HEK293 (cell line): Measurements from ENCODE around the gene EVL.

Experiments used
- BCL11B ChIP-seq: fragments of 450-650 bp; formaldehyde crosslinking; IDR thresholded peaks from 2 replicates; pipeline ENCODE4 v1.5.1; 2016; ENCODE audit warnings: low read depth, missing biosample characterization, missing genetic modification characterization
- GLI4 ChIP-seq: fragments of 450-650 bp; formaldehyde crosslinking; IDR thresholded peaks from 2 replicates; pipeline ENCODE4 v1.5.1; 2016; ENCODE audit warnings: missing biosample characterization, missing genetic modification characterization
- GLIS1 ChIP-seq: fragments of 450-650 bp; formaldehyde crosslinking; IDR thresholded peaks from 2 replicates; pipeline ENCODE4 v1.5.1; 2016; ENCODE audit warnings: missing biosample characterization, missing genetic modification characterization
- KLF7 ChIP-seq: fragments of 450-650 bp; formaldehyde crosslinking; IDR thresholded peaks from 2 replicates; pipeline ENCODE4 v1.5.1; 2016; ENCODE audit warnings: missing biosample characterization, missing genetic modification characterization, borderline replicate concordance
- SP7 ChIP-seq: fragments of 450-650 bp; formaldehyde crosslinking; IDR thresholded peaks from 2 replicates; pipeline ENCODE4 v1.5.1; 2016; ENCODE audit warnings: missing biosample characterization, missing genetic modification characterization
- ZBTB7A ChIP-seq: fragments of 450-650 bp; formaldehyde crosslinking; IDR thresholded peaks from 2 replicates; pipeline ENCODE4 v1.5.1; 2016; ENCODE audit warnings: low read depth, missing biosample characterization, missing genetic modification characterization
- ZNF132 ChIP-seq: fragments of 450-650 bp; formaldehyde crosslinking; IDR thresholded peaks from 2 replicates; pipeline ENCODE4 v1.5.1; 2017; ENCODE audit warnings: missing biosample characterization, missing genetic modification characterization, borderline replicate concordance
- ZNF138 ChIP-seq: fragments of 450-650 bp; formaldehyde crosslinking; IDR thresholded peaks from 2 replicates; pipeline ENCODE4 v1.5.1; 2016; ENCODE audit warnings: missing biosample characterization, missing genetic modification characterization, borderline replicate concordance
- ZNF211 ChIP-seq: fragments of 450-650 bp; formaldehyde crosslinking; IDR thresholded peaks from 2 replicates; pipeline ENCODE4 v1.5.1; 2016; ENCODE audit warnings: low read depth, missing biosample characterization, missing genetic modification characterization
- ZNF214 ChIP-seq: fragments of 450-650 bp; formaldehyde crosslinking; IDR thresholded peaks from 2 replicates; pipeline ENCODE4 v1.5.1; 2017; ENCODE audit warnings: missing biosample characterization, mild to moderate bottlenecking, missing genetic modification characterization, borderline replicate concordance
- ZNF266 ChIP-seq: fragments of 450-650 bp; formaldehyde crosslinking; IDR thresholded peaks from 2 replicates; pipeline ENCODE4 v1.5.1; 2016; ENCODE audit warnings: missing biosample characterization, missing genetic modification characterization, low read depth
- ZNF274 ChIP-seq, 2 experiments: fragments of 200-500 bp in 1 of 2; fragments of 450-650 bp in 1 of 2; sonication (Bioruptor generic) in 1 of 2; formaldehyde crosslinking in 1 of 2; IDR thresholded peaks; 2 replicates each; pipeline versions ENCODE4 v1.5.1 to v1.6.1; 2014 to 2016; ENCODE audit warnings: borderline replicate concordance in 1 of 2, inconsistent platforms in 1 of 2, low read length in 1 of 2, missing biosample characterization in 1 of 2, missing genetic modification characterization in 1 of 2
- ZNF350 ChIP-seq: fragments of 450-650 bp; formaldehyde crosslinking; IDR thresholded peaks from 2 replicates; pipeline ENCODE4 v1.5.0; 2017; ENCODE audit warnings: missing biosample characterization, mild to moderate bottlenecking, missing genetic modification characterization
- ZNF354C ChIP-seq: fragments of 450-650 bp; formaldehyde crosslinking; IDR thresholded peaks from 2 replicates; pipeline ENCODE4 v1.5.1; 2016; ENCODE audit warnings: missing biosample characterization, missing genetic modification characterization, low read depth, borderline replicate concordance
- ZNF37A ChIP-seq: fragments of 450-650 bp; IDR thresholded peaks from 2 replicates; pipeline ENCODE4 v1.5.1; 2018; ENCODE audit warnings: missing biosample characterization, missing genetic modification characterization
- ZNF391 ChIP-seq: fragments of 450-650 bp; formaldehyde crosslinking; IDR thresholded peaks from 2 replicates; pipeline ENCODE4 v1.5.1; 2016; ENCODE audit warnings: low read depth, missing biosample characterization, missing genetic modification characterization, borderline replicate concordance
- ZNF404 ChIP-seq: fragments of 450-650 bp; formaldehyde crosslinking; IDR thresholded peaks from 2 replicates; pipeline ENCODE4 v1.5.1; 2017; ENCODE audit warnings: missing biosample characterization, missing genetic modification characterization
- ZNF426 ChIP-seq: fragments of 450-650 bp; formaldehyde crosslinking; IDR thresholded peaks from 2 replicates; pipeline ENCODE4 v1.5.1; 2017; ENCODE audit warnings: missing biosample characterization, missing genetic modification characterization, mild to moderate bottlenecking, inconsistent platforms, moderate library complexity
- ZNF510 ChIP-seq: fragments of 450-650 bp; formaldehyde crosslinking; IDR thresholded peaks from 2 replicates; pipeline ENCODE4 v1.5.1; 2018; ENCODE audit warnings: mild to moderate bottlenecking, missing genetic modification characterization, missing biosample characterization; ENCODE audit not compliant: insufficient replicate concordance
- ZNF529 ChIP-seq: fragments of 450-650 bp; formaldehyde crosslinking; IDR thresholded peaks from 2 replicates; pipeline ENCODE4 v1.5.1; 2017; ENCODE audit warnings: missing genetic modification characterization, missing biosample characterization; ENCODE audit not compliant: insufficient replicate concordance
- ZNF544 ChIP-seq: fragments of 450-650 bp; formaldehyde crosslinking; IDR thresholded peaks from 2 replicates; pipeline ENCODE4 v1.5.0; 2017; ENCODE audit warnings: missing biosample characterization, missing genetic modification characterization
- ZNF558 ChIP-seq: fragments of 450-650 bp; formaldehyde crosslinking; IDR thresholded peaks from 2 replicates; pipeline ENCODE4 v1.5.1; 2016; ENCODE audit warnings: missing biosample characterization, missing genetic modification characterization
- ZNF626 ChIP-seq: fragments of 450-650 bp; sonication (Bioruptor Pico); formaldehyde crosslinking; IDR thresholded peaks from 2 replicates; pipeline ENCODE4 v1.5.1; 2018; ENCODE audit warnings: missing biosample characterization, missing genetic modification characterization, inconsistent platforms
- ZNF704 ChIP-seq: fragments of 450-650 bp; formaldehyde crosslinking; IDR thresholded peaks from 2 replicates; pipeline ENCODE4 v1.5.1; 2016; ENCODE audit warnings: missing biosample characterization, missing genetic modification characterization
- TF ChIP-seq, protein P1 (sequence below): IDR thresholded peaks from 2 replicates; pipeline ENCODE4 v1.6.1; 2011; ENCODE audit warnings: mild to moderate bottlenecking, low read depth, low read length, borderline replicate concordance
- TF ChIP-seq, protein P2 (sequence below): fragments of 450-650 bp; formaldehyde crosslinking; IDR thresholded peaks from 2 replicates; pipeline ENCODE4 v1.5.1; 2016; ENCODE audit warnings: missing biosample characterization, missing genetic modification characterization
- TF ChIP-seq, protein P3 (sequence below): fragments of 450-650 bp; formaldehyde crosslinking; IDR thresholded peaks from 2 replicates; pipeline ENCODE4 v1.5.1; 2016; ENCODE audit warnings: missing biosample characterization, missing genetic modification characterization
- TF ChIP-seq, protein P4 (sequence below): fragments of 450-650 bp; formaldehyde crosslinking; IDR thresholded peaks from 2 replicates; pipeline ENCODE4; 2016; ENCODE audit warnings: missing biosample characterization, missing genetic modification characterization
- TF ChIP-seq, protein P5 (sequence below): fragments of 450-650 bp; formaldehyde crosslinking; IDR thresholded peaks from 2 replicates; pipeline ENCODE4 v1.5.1; 2016; ENCODE audit warnings: missing biosample characterization, missing genetic modification characterization

The EVL gene

DNA sequence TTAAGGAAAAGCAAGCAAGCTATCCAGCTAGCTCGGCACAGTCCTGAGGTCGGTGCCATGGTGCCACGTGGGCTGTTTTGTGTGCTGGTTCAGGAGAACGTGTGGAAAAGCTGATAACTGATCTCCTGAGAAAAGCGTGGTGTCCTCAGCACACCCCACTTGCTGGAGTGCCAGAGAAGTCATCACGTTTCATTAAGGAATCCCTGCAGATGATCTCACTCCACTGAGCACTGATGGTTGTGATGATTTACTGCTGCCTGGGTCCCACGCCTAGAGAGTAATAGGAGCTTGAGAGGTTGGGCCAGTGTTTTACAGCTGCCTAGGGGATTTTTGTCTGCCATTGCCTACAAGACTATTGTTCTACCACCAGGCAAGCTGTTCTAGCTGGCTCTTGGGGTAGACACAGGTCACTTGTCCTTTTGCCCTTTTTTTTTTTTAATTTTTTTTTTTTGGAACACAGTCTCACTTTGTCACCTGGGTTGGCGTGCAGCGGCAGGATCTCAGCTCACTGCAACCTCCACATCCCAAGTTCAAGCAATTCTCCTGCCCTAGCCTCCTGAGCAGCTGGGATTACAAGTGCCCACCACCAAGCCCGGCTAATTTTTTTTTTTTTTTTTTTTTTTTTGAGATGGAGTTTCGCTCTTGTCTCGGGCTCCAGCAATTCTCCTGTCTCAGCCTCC is 42.3 kb upstream of the EVL start (continued):
- TF ChIP-seq GLIS1 (tag by site-specific recombination) (peak; percentile 92), ZNF391 (tag by site-specific recombination) (peak; percentile 90; the same call in 1 of the 2 replicates), SP7 (tag by site-specific recombination) (peak; percentile 95), ZNF214 (no peak), ZNF426 (tag by site-specific recombination) (no peak), ZNF350 (tag by site-specific recombination) (no peak), ZNF626 (no peak), GLI4 (tag by site-specific recombination) (no peak), KLF7 (tag by site-specific recombination) (peak; percentile 66; the same call in 1 of the 2 replicates), BCL11B (tag by site-specific recombination) (peak; percentile 96), ZNF544 (no peak), ZNF354C (tag by site-specific recombination) (no peak), ZNF274 (IDR thresholded peaks at IDR 0.05; ENCODE audit: low read length) (no peak), ZNF274 (tag by site-specific recombination; IDR thresholded peaks at IDR 0.05; ENCODE audit: borderline replicate concordance) (no peak), ZNF558 (tag by site-specific recombination) (peak; percentile 67; the same call in 1 of the 2 replicates), ZNF138 (tag by site-specific recombination) (no peak), ZNF37A (tag by site-specific recombination) (no peak), ZNF510 (no peak), ZNF132 (tag by site-specific recombination) (no peak), ZNF704 (no peak), ZNF404 (tag by site-specific recombination) (no peak), ZBTB7A (tag by site-specific recombination) (no peak), ZNF211 (no peak), ZNF529 (tag by site-specific recombination) (no peak), ZNF266 (tag by site-specific recombination) (no peak)
- TF ChIP-seq, protein P1, sequence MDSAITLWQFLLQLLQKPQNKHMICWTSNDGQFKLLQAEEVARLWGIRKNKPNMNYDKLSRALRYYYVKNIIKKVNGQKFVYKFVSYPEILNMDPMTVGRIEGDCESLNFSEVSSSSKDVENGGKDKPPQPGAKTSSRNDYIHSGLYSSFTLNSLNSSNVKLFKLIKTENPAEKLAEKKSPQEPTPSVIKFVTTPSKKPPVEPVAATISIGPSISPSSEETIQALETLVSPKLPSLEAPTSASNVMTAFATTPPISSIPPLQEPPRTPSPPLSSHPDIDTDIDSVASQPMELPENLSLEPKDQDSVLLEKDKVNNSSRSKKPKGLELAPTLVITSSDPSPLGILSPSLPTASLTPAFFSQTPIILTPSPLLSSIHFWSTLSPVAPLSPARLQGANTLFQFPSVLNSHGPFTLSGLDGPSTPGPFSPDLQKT, result no peak
- TF ChIP-seq, protein P2, sequence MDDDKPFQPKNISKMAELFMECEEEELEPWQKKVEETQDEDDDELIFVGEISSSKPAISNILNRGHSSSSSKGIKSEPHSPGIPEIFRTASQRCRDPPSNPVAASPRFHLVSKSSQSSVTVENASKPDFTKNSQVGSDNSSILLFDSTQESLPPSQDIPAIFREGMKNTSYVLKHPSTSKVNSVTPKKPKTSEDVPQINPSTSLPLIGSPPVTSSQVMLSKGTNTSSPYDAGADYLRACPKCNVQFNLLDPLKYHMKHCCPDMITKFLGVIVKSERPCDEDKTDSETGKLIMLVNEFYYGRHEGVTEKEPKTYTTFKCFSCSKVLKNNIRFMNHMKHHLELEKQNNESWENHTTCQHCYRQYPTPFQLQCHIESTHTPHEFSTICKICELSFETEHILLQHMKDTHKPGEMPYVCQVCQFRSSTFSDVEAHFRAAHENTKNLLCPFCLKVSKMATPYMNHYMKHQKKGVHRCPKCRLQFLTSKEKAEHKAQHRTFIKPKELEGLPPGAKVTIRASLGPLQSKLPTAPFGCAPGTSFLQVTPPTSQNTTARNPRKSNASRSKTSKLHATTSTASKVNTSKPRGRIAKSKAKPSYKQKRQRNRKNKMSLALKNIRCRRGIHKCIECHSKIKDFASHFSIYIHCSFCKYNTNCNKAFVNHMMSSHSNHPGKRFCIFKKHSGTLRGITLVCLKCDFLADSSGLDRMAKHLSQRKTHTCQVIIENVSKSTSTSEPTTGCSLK (tag by site-specific recombination), result no peak
- TF ChIP-seq, protein P3, sequence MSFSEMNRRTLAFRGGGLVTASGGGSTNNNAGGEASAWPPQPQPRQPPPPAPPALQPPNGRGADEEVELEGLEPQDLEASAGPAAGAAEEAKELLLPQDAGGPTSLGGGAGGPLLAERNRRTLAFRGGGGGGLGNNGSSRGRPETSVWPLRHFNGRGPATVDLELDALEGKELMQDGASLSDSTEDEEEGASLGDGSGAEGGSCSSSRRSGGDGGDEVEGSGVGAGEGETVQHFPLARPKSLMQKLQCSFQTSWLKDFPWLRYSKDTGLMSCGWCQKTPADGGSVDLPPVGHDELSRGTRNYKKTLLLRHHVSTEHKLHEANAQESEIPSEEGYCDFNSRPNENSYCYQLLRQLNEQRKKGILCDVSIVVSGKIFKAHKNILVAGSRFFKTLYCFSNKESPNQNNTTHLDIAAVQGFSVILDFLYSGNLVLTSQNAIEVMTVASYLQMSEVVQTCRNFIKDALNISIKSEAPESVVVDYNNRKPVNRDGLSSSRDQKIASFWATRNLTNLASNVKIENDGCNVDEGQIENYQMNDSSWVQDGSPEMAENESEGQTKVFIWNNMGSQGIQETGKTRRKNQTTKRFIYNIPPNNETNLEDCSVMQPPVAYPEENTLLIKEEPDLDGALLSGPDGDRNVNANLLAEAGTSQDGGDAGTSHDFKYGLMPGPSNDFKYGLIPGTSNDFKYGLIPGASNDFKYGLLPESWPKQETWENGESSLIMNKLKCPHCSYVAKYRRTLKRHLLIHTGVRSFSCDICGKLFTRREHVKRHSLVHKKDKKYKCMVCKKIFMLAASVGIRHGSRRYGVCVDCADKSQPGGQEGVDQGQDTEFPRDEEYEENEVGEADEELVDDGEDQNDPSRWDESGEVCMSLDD (tag by site-specific recombination), result no peak
- TF ChIP-seq, protein P4, sequence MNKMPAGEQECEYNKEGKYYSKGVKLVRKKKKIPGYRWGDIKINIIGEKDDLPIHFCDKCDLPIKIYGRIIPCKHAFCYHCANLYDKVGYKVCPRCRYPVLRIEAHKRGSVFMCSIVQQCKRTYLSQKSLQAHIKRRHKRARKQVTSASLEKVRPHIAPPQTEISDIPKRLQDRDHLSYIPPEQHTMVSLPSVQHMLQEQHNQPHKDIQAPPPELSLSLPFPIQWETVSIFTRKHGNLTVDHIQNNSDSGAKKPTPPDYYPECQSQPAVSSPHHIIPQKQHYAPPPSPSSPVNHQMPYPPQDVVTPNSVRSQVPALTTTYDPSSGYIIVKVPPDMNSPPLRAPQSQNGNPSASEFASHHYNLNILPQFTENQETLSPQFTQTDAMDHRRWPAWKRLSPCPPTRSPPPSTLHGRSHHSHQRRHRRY (tag by site-specific recombination), result no peak
- TF ChIP-seq, protein P5, sequence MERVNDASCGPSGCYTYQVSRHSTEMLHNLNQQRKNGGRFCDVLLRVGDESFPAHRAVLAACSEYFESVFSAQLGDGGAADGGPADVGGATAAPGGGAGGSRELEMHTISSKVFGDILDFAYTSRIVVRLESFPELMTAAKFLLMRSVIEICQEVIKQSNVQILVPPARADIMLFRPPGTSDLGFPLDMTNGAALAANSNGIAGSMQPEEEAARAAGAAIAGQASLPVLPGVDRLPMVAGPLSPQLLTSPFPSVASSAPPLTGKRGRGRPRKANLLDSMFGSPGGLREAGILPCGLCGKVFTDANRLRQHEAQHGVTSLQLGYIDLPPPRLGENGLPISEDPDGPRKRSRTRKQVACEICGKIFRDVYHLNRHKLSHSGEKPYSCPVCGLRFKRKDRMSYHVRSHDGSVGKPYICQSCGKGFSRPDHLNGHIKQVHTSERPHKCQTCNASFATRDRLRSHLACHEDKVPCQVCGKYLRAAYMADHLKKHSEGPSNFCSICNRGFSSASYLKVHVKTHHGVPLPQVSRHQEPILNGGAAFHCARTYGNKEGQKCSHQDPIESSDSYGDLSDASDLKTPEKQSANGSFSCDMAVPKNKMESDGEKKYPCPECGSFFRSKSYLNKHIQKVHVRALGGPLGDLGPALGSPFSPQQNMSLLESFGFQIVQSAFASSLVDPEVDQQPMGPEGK (tag by site-specific recombination), result peak; percentile 84
